ENCODE measurements around the gene CCPG1.

DNA sequence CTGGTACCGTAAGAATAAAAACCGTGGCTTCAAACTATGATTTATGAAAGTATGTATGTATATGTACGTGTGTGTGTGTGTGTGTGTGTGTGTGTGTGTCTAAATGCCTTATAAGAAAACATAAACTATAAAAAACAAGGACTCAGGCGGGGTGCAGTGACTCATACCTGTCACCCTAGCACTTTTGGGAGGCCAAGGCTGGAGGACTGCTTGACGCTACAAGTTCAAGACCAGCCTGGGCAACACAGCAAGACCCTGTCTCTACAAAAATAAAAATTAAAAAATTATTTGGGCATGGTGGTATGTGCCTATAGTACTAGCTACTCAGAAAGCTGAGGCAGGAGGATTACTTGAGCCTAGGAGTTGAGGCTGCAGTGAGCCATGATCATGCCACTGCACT is 29.1 kb downstream of the CCPG1 start:
- TF ChIP-seq, protein P1, sequence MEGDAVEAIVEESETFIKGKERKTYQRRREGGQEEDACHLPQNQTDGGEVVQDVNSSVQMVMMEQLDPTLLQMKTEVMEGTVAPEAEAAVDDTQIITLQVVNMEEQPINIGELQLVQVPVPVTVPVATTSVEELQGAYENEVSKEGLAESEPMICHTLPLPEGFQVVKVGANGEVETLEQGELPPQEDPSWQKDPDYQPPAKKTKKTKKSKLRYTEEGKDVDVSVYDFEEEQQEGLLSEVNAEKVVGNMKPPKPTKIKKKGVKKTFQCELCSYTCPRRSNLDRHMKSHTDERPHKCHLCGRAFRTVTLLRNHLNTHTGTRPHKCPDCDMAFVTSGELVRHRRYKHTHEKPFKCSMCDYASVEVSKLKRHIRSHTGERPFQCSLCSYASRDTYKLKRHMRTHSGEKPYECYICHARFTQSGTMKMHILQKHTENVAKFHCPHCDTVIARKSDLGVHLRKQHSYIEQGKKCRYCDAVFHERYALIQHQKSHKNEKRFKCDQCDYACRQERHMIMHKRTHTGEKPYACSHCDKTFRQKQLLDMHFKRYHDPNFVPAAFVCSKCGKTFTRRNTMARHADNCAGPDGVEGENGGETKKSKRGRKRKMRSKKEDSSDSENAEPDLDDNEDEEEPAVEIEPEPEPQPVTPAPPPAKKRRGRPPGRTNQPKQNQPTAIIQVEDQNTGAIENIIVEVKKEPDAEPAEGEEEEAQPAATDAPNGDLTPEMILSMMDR (IDR thresholded peaks at IDR 0.05), result no peak
- no peak for TF ChIP-seq POLR2A (IDR thresholded peaks at IDR 0.05)

All from thyroid gland (tissue), 4 donors.